Raji (cell line): ENCODE measurements around the gene GNAI3.

ENCODE experiments used
- POLR2A ChIP-seq: IDR thresholded peaks from 2 replicates; pipeline ENCODE4 v1.6.1; 2011; ENCODE audit warnings: low read depth, low read length, control low read depth; ENCODE audit not compliant: insufficient read depth

GNAI3 gene

DNA sequence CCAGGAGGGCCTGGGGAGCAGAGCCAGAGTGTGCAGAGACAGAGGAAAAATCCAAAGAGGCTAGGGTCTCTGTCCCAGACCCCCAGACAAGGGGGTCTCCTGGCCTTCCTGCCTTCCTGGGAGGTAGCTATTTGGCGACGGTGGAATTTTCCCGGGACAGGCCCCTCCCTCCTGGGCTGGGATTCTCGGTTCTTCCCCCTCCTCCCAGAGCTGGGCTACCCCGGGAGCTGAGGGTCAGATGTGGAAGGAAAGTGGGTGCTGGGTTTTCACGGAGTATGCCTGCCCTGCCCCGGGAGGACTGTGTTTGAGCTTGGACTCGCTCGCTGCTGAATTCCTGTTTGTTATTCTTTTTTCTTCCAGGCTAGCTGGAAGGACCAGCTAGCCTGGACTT, 72.0 kb downstream of the GNAI3 start:
- no peak for TF ChIP-seq POLR2A

DNA sequence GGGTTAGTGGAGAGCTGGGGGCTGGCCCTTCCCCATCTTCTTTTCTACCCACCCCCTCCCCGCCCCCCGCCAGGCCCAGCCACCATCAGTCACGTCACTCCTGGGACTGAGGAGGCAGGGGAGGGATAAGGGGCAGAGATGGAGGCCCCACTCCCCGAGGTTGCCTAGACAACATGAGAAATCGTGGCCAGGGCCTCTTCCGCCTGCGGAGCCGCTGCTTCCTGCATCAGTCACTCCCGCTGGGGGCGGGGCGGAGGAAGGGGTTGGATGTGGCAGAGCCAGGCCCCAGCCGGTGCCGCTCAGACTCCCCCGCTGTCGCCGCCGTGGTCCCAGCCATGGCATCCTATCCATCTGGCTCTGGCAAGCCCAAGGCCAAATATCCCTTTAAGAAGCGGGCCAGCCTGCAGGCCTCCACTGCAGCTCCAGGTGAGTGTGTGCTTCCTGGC, 72.4 kb downstream of the GNAI3 start:
- peak; percentile 58 for TF ChIP-seq POLR2A

DNA sequence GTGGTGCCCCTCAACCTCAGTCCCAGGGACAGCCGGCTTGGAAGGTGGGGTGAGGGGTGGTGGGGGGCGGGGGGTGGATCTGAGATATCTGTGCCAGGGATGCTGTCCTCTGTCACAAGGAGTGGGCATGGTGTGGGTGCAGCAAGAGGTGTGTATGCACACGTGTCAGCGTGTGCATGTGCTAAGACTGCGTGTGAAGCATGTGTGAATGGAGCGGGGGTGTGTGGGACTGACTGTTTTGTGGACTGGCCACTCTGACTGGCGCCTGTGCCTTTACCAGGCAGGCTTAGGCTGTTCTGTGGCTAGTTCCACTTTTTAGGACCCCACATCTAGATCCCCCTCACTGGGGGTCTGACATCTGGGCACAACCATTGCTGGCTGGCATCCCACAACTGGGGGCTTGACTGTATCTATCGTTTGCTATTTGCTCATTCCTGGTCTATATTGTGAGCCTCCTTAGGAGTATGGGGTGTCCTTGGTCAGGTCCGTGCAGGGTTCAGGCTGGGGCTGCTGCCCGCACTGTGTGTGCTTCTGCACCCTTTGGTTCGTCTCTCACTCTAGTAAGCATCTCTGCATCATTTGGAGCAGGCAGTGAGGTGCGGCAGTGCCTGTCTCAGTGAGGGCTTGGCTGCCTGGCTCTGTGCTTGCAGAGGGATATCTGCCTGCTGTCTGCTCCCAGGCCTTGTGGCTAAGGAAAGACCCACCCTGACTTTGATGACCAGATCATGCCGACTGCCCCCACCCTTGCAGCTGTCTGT, 73.1 kb downstream of the GNAI3 start:
- TF ChIP-seq POLR2A = no peak

DNA sequence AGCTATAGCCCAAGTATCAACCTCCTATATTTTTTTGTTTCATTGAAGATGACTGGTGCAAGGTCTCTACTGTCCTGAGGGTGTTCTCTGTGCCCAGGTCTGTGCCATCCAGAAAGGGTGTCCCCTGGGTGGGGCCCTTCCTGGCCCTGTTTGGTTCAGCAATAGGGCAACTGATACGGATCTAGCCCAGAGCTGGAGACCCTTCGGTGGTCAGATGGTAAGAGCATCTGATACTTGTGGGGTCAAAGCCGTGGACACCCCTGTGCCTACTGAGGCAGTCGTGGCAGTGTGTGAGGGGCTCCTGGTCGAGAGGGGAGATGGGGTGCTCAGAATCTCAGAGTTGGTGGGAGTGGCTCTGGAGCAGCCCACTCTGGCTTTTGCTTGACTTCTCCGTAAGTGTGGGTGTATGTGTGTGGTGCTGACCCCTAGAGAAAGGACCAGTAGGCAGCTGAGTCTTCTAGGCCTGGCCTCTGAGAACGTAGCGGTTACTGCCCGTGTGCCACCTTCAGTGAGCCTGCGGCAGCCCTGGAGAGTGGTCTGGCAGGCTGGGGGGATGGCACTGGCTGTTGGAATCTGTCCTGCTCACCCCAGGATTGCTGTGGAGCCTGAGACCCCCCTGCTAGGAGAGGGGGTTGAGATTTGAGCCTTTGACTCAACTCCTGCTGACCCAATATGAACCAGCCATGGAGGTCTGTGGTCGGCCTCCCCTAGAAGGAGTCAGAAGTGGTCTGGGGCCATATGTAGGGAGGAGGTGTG, 73.9 kb downstream of the GNAI3 start:
- no peak for TF ChIP-seq POLR2A

DNA sequence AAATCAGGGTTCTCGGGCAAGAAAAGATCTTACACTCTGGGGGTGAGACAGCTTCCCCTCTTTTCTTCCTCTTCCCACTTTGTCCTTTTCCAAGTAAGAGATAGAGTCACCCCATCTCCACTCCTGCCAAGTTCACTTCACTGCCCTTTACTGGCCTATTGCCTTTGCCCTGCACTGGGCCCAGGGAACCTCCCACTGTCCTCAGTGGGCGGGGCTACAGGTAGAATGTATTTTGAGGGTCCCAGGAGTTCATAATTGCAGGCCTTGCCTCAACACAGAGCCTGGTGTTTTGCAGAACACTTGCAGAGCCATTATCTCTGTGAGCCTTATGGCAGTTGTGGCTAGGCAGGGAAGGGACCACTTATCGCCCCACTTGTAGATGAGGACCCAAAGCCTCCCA, 74.5 kb downstream of the GNAI3 start:
- TF ChIP-seq POLR2A = no peak

DNA sequence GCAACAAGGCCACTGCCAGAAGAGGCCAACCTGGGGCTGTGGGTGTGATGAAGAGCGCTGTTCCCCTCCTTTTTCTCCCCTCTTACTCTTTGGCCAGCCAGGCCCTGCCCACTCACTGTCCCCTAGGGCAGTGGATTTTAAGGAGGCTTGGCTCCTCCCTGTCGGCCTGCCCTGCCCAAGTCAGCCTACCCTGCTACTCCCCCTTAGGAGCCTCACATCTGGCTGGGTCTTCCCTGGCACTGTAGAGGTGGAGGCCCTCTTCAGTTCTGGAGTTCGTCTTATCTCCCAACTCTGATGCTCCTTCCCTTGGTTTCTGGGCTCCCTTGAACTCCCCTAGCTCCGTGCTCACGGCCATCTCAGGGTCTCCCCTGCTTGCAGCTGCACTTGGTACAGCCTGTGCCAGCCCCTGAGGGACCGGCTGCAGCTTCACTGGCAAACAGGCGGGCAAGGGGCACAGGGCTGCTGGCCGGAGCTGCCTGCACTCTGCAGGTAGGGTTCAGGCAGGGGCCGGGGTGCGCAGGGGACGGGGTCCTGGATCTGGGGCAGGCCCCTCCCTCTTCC, 75.3 kb downstream of the GNAI3 start:
- TF ChIP-seq POLR2A = no peak

DNA sequence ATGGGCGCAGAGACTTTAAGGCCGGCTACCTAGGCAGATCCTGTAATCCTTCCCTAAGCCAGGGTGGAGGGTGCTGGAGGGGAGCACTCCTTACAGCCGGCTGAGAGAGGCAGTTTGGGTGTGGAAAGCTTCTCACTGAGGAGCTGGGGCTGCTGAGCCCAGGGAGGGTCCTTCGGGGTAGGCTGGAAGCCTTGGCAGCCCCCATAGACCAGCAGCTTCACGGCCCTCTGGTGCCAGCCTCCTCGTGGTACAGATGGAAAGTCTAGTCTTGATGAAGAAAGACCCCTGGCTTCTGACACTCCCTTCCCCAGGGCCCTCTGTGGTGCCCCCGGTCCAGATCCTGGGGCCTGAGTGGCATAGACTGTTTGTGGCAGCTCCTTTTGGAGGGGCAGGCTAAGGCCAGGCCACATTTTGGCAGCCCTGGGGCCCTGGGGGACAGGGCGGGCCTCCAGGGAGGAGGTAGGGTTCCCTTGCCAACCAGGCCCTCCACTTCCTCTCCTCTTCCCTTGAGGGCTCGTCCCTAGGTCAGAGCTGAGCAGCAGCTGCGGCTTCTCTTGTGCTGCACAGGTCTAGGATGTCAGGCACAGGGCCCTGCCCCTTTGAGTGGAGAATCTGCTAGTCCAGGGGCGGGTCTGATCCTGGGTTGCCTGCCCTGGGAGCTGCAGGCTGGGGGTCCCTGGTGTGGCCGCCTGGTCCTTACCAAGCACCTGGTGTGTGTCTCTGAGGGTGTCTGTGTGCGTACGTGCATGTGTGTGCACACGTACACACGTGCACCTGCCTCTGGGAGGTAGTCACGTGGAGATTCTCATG, 76.0 kb downstream of the GNAI3 start:
- no peak for TF ChIP-seq POLR2A

DNA sequence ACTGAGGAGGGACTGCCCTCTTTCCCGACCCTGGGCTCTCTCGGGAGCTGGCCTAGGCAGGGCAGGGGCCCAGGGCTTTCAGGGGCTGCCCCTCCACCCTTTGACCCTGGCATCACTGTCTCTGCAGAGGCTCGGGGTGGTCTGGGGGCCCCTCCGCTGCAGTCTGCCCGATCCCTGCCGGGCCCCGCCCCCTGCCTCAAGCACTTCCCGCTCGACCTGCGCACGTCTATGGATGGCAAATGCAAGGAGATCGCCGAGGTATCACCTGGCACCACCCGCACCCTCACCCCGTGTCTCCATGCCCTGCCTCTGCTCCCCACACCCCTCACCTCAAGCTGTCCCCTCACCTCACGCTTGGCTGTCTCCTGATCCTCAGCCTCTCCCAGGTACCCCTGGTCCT, 76.8 kb downstream of the GNAI3 start:
- TF ChIP-seq POLR2A = no peak

DNA sequence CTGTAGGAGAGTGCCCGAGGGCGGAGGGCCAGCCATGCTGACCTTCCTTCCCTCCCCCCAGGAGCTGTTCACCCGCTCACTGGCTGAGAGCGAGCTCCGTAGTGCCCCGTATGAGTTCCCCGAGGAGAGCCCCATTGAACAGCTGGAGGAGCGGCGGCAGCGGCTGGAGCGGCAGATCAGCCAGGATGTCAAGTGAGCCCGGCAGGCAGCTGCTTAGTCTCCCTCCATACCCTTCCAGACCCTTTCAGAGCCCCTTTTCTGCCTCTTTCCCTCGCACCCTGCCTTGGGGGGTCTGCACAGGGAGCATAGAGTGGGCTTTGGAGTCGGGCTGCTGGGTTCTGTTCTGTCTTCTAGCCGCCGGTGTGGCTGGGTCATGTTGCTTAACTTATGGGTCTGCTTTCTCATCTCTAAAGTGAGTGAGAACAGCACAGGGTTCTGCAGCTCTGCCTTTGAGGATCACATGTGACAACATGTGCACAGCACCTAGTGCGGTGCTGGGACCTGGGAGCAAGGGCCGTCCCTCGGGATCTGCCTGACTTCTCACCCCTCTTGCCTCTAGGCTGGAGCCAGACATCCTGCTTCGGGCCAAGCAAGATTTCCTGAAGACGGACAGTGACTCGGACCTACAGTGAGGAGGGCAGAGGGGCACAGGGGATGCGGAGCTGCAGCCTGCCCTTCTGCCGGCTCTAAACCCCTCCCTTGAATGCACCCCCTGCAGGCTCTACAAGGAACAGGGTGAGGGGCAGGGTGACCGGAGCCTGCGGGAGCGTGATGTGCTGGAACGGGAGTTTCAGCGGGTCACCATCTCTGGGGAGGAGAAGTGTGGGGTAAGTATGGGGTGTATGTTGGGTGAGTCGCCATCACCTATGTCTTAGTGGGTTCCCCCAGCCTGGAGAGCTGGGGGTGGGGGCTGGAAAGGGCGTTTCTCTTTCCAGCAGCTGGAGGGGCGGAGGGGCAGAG, 77.5 kb downstream of the GNAI3 start:
- no peak for TF ChIP-seq POLR2A

DNA sequence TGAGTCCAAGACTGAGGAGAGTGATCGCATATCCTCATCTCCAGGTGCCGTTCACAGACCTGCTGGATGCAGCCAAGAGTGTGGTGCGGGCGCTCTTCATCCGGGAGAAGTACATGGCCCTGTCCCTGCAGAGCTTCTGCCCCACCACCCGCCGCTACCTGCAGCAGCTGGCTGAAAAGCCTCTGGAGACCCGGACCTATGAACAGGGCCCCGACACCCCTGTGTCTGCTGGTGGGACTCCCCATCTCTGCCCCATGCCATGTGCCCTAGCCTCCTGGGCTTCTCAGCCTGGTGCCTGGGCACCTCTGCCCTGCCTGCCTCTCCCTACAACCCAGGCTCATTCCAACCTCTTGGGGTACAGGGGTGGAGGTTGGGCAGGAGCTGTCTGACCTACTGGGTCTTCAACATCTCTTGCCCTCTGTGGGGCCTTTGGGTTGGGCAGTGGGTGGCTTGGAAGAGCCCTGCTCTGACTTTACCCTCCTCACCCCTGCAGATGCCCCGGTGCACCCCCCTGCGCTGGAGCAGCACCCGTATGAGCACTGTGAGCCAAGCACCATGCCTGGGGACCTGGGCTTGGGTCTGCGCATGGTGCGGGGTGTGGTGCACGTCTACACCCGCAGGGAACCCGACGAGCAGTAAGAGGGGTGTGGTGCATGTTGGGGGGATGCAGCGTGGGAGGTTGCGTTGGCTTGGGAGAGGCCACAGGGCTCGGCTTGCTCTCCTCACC, 78.4 kb downstream of the GNAI3 start:
- TF ChIP-seq POLR2A = no peak

DNA sequence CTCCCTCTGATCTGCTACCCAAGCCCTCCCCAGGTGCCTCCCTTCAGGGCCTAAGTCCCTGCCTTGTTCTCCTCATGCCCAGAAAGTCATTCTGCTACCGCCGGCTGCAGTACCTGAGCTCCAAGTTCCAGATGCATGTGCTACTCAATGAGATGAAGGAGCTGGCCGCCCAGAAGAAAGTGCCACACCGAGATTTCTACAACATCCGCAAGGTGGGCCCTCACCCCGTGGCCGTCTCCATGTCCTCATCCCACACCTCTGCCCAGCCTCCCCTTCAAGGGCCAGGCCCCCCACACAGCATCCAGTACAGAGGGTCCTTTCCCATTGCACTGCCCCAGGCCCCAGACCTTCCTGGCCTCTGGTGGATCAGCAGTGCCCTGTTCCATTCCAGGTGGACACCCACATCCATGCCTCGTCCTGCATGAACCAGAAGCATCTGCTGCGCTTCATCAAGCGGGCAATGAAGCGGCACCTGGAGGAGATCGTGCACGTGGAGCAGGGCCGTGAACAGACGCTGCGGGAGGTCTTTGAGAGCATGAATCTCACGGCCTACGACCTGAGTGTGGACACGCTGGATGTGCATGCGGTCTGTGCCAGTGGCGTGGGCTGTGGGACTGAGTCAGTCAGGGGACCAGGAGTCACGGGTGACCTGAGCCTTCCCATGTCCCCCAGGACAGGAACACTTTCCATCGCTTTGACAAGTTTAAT, 79.4 kb downstream of the GNAI3 start:
- TF ChIP-seq POLR2A = no peak

DNA sequence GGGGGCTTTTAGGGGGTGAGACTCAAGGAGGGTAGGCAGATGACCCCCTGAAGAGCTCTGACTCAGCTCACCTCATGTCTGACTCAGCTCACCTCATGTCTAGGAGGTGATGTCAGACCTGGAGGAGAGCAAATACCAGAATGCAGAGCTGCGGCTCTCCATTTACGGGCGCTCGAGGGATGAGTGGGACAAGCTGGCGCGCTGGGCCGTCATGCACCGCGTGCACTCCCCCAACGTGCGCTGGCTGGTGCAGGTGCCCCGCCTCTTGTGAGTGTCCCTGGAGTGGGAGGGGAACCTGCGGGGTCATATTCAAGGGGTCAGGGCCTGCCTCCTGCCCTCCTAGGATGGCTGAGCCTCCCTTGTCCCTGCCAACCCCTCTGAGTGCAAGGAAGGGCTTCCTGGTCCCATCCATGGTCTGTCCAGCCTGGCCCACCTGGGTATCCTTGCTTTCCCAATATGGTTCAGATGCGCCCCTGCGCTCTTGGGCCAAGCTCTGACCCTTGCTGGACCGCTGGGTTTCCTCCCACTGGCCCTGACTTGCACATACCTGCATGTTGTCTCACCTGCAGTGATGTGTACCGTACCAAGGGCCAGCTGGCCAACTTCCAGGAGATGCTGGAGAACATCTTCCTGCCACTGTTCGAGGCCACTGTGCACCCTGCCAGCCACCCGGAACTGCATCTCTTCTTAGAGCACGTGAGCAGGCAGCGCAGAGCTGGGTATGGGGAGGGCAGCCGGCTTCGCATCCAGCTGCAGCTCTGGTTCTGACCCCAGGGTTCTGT, 80.3 kb downstream of the GNAI3 start:
- no peak for TF ChIP-seq POLR2A
